Measurements from ENCODE around the gene PPP1R8. TPM values are rescaled to one million over a fixed set of nuclear protein-coding genes. Genes with fewer than 3 reads are reported as not detected.

PPP1R8 gene
- polyA plus RNA-seq, 1 donor (not counting 4 experiments of a cell fraction or from before 2014, with no cell fraction given): 56.2 TPM

GRCh38 chr1:27835501-27835900 lies 4.9 kb downstream of the PPP1R8 start:
- no peak for DNase-seq (ENCODE audit: low read depth, low spot score)
- no peaks in the 10 kb centered on the region for H3K27me3 ChIP-seq (ENCODE audit: control insufficient read depth, extremely low read depth, insufficient read depth, low read length)
- H3K9me3 ChIP-seq (ENCODE audit: control insufficient read depth, low read depth, low read length): no peaks in the 10 kb centered on the region
- no peaks in the 10 kb centered on the region for H4K20me1 ChIP-seq (ENCODE audit: control insufficient read depth, extremely low read depth, insufficient read depth, low read length)
- no peak overlapping the region for H3K27ac ChIP-seq (ENCODE audit: control insufficient read depth, insufficient read depth, low read length)
- no peak for FAIRE-seq
- no peak for TF ChIP-seq EZH2 (IDR thresholded peaks at IDR 0.05; ENCODE audit: low read length)
- TF ChIP-seq, protein P1, sequence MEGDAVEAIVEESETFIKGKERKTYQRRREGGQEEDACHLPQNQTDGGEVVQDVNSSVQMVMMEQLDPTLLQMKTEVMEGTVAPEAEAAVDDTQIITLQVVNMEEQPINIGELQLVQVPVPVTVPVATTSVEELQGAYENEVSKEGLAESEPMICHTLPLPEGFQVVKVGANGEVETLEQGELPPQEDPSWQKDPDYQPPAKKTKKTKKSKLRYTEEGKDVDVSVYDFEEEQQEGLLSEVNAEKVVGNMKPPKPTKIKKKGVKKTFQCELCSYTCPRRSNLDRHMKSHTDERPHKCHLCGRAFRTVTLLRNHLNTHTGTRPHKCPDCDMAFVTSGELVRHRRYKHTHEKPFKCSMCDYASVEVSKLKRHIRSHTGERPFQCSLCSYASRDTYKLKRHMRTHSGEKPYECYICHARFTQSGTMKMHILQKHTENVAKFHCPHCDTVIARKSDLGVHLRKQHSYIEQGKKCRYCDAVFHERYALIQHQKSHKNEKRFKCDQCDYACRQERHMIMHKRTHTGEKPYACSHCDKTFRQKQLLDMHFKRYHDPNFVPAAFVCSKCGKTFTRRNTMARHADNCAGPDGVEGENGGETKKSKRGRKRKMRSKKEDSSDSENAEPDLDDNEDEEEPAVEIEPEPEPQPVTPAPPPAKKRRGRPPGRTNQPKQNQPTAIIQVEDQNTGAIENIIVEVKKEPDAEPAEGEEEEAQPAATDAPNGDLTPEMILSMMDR (optimal IDR thresholded peaks at IDR 0.05 in 1 of 3, IDR thresholded peaks at IDR 0.05 in 1 of 3, conservative IDR thresholded peaks at IDR 0.05 in 1 of 3; ENCODE audit: extremely low read depth in 1 of 3, insufficient read depth in 2 of 3, low read length in 3 of 3): no peak
- no peak overlapping the region for H3K9ac ChIP-seq (ENCODE audit: control insufficient read depth, extremely low read depth, insufficient read depth, low read length)
- no peaks in the 10 kb centered on the region for H3K9me1 ChIP-seq (ENCODE audit: control insufficient read depth, extremely low read depth, insufficient read depth, low read length)
- peaks cover 14% of the 10 kb centered on the region for H3K4me1 ChIP-seq (ENCODE audit: control insufficient read depth, extremely low read depth, insufficient read depth, low read length)
- H3K36me3 ChIP-seq (ENCODE audit: control insufficient read depth in 2 of 2, extremely low read depth in 1 of 2, insufficient read depth in 2 of 2, low read length in 2 of 2): peaks cover 10 to 19% of the 10 kb centered on the region in 2 experiments
- peaks cover 77% of the 10 kb centered on the region for H3K79me2 ChIP-seq (ENCODE audit: control insufficient read depth, insufficient read depth, low read length)
- dilution Hi-C loops (cut with MboI; ENCODE audit: extremely low pct_ligation_motif_present, low sequenced_read_pairs): no loop called here
- H3K4me3 ChIP-seq (ENCODE audit: control insufficient read depth in 2 of 3, extremely low read depth in 1 of 3, insufficient read depth in 2 of 3, low read depth in 1 of 3, low read length in 3 of 3): no peak overlapping the region
- no peak overlapping the region for H3K4me2 ChIP-seq (ENCODE audit: control insufficient read depth, extremely low read depth, insufficient read depth, low read depth, low read length)
- H2AFZ ChIP-seq (ENCODE audit: control insufficient read depth, low read length): no peak overlapping the region

- Histone ChIP-seq H3K27me3 (ENCODE audit: control insufficient read depth, extremely low read depth, insufficient read depth, low read length) (no peaks in the 10 kb centered on the region), H3K27ac (ENCODE audit: control insufficient read depth, insufficient read depth, low read length) (no peak overlapping the region), H2AFZ (ENCODE audit: control insufficient read depth, low read length) (no peak overlapping the region), H3K4me3 (ENCODE audit: control insufficient read depth in 2 of 3, extremely low read depth in 1 of 3, insufficient read depth in 2 of 3, low read depth in 1 of 3, low read length in 3 of 3) (no peak overlapping the region), H3K9me1 (ENCODE audit: control insufficient read depth, extremely low read depth, insufficient read depth, low read length) (no peaks in the 10 kb centered on the region), H4K20me1 (ENCODE audit: control insufficient read depth, extremely low read depth, insufficient read depth, low read length) (no peaks in the 10 kb centered on the region), H3K4me1 (ENCODE audit: control insufficient read depth, extremely low read depth, insufficient read depth, low read length) (no peaks in the 10 kb centered on the region), H3K9ac (ENCODE audit: control insufficient read depth, extremely low read depth, insufficient read depth, low read length) (no peak overlapping the region), H3K36me3 (ENCODE audit: control insufficient read depth in 2 of 2, extremely low read depth in 1 of 2, insufficient read depth in 2 of 2, low read length in 2 of 2) (peaks cover 24 to 34% of the 10 kb centered on the region in 2 experiments), H3K79me2 (ENCODE audit: control insufficient read depth, insufficient read depth, low read length) (no peaks in the 10 kb centered on the region), H3K4me2 (ENCODE audit: control insufficient read depth, extremely low read depth, insufficient read depth, low read depth, low read length) (no peak overlapping the region), H3K9me3 (ENCODE audit: control insufficient read depth, low read depth, low read length) (no peaks in the 10 kb centered on the region)
- no peak for FAIRE-seq
- TF ChIP-seq EZH2 (IDR thresholded peaks at IDR 0.05; ENCODE audit: low read length): no peak
- TF ChIP-seq, protein P1 (optimal IDR thresholded peaks at IDR 0.05 in 1 of 3, IDR thresholded peaks at IDR 0.05 in 1 of 3, conservative IDR thresholded peaks at IDR 0.05 in 1 of 3; ENCODE audit: extremely low read depth in 1 of 3, insufficient read depth in 2 of 3, low read length in 3 of 3): no peak
- dilution Hi-C loops (cut with MboI; ENCODE audit: extremely low pct_ligation_motif_present, low sequenced_read_pairs): no loop called here
- DNase-seq (ENCODE audit: low read depth, low spot score): no peak
Measured at GRCh38 chr1:27849951-27850350, 19.4 kb downstream of the PPP1R8 start.
